Mesenchymal stem cell (in vitro differentiated cells and primary cell): Measurements from ENCODE around the gene CDCA3.

Experiments used
- DNase-seq: peaks from one replicate; pipeline ENCODE4 v3.0.0-alpha.2; 2013
- H2AFZ ChIP-seq: one replicate; pipeline ENCODE4 v1.6.1; 2013; ENCODE audit warnings: low read depth, mild to moderate bottlenecking, control low read depth, inconsistent platforms, low read length, moderate library complexity
- H2AK5ac ChIP-seq: 2 replicates; pipeline ENCODE4 v1.6.1; 2013; ENCODE audit warnings: low read length, moderate library complexity, mild to moderate bottlenecking, inconsistent platforms; ENCODE audit not compliant: severe bottlenecking
- H2BK120ac ChIP-seq: one replicate; pipeline ENCODE4 v1.6.1; 2013; ENCODE audit warnings: low read depth, mild to moderate bottlenecking, inconsistent platforms, low read length, moderate library complexity
- H2BK12ac ChIP-seq, 2 experiments: one replicate each; pipeline ENCODE4 v1.6.1; 2013; ENCODE audit warnings: inconsistent platforms in 2 of 2, low read length in 2 of 2, mild to moderate bottlenecking in 2 of 2, moderate library complexity in 2 of 2, control low read depth in 1 of 2
- H2BK15ac ChIP-seq: one replicate; pipeline ENCODE4 v1.6.1; 2013; ENCODE audit warnings: mild to moderate bottlenecking, low read depth, inconsistent platforms; ENCODE audit not compliant: poor library complexity, severe bottlenecking
- H2BK5ac ChIP-seq: 2 replicates; pipeline ENCODE4 v1.6.1; 2013; ENCODE audit warnings: low read depth, mild to moderate bottlenecking, low read length, control low read depth, inconsistent platforms; ENCODE audit not compliant: poor library complexity, severe bottlenecking
- H3K14ac ChIP-seq, 2 experiments: one replicate each; pipeline ENCODE4 v1.6.1; 2013; ENCODE audit warnings: inconsistent platforms in 2 of 2, low read length in 2 of 2, control low read depth in 1 of 2, mild to moderate bottlenecking in 1 of 2, moderate library complexity in 1 of 2
- H3K18ac ChIP-seq, 2 experiments: one replicate each; pipeline ENCODE4 v1.6.1; 2013; ENCODE audit warnings: inconsistent platforms in 2 of 2, low read length in 2 of 2, control low read depth in 1 of 2, low read depth in 1 of 2, mild to moderate bottlenecking in 1 of 2
- H3K23ac ChIP-seq, 2 experiments: one replicate each; pipeline ENCODE4 v1.6.1; 2013; ENCODE audit warnings: inconsistent platforms in 2 of 2, low read length in 2 of 2, mild to moderate bottlenecking in 2 of 2, moderate library complexity in 2 of 2, control low read depth in 1 of 2
- H3K27ac ChIP-seq: 2 replicates; pipeline ENCODE4 v1.5.1; 2013; ENCODE audit warnings: mild to moderate bottlenecking, moderate library complexity, low read length, control low read depth, inconsistent platforms; ENCODE audit not compliant: poor library complexity, severe bottlenecking
- H3K27me3 ChIP-seq, 2 experiments: 2 replicates each; pipeline versions ENCODE4 v1.6.1 to v1.7.0; 2013; ENCODE audit warnings: low read length in 2 of 2, mild to moderate bottlenecking in 2 of 2, moderate library complexity in 2 of 2, control low read depth in 1 of 2, inconsistent platforms in 1 of 2; ENCODE audit not compliant: control insufficient read depth in 1 of 2, insufficient read depth in 1 of 2
- H3K36me3 ChIP-seq, 2 experiments: 2 replicates each; pipeline versions ENCODE4 v1.6.1 to v1.7.0; 2013; ENCODE audit warnings: low read length in 2 of 2, control low read depth in 1 of 2, inconsistent platforms in 1 of 2, low read depth in 1 of 2, mild to moderate bottlenecking in 1 of 2; ENCODE audit not compliant: insufficient read depth in 2 of 2, control insufficient read depth in 1 of 2
- H3K4ac ChIP-seq, 2 experiments: one replicate each; pipeline ENCODE4 v1.6.1; 2013; ENCODE audit warnings: inconsistent platforms in 2 of 2, low read length in 2 of 2, mild to moderate bottlenecking in 2 of 2, moderate library complexity in 2 of 2, control low read depth in 1 of 2, low read depth in 1 of 2
- H3K4me1 ChIP-seq: 2 replicates; pipeline ENCODE4 v1.6.1; 2013; ENCODE audit warnings: low read depth, low read length, control low read depth; ENCODE audit not compliant: control insufficient read depth, insufficient read depth
- H3K4me2 ChIP-seq: 2 replicates; pipeline ENCODE4 v1.6.1; 2013; ENCODE audit warnings: low read length, mild to moderate bottlenecking, inconsistent platforms; ENCODE audit not compliant: poor library complexity, severe bottlenecking
- H3K4me3 ChIP-seq, 2 experiments: 2 replicates each; pipeline versions ENCODE4 v1.5.1 to v1.7.0; 2013; ENCODE audit warnings: low read length in 2 of 2, mild to moderate bottlenecking in 2 of 2, control low read depth in 1 of 2, low read depth in 1 of 2; ENCODE audit not compliant: insufficient read depth in 1 of 2
- H3K79me1 ChIP-seq: replicated peaks from 2 replicates; pipeline ENCODE4 v1.6.1; 2013; ENCODE audit warnings: mild to moderate bottlenecking, control low read depth, low read length, inconsistent platforms; ENCODE audit not compliant: poor library complexity, severe bottlenecking
- H3K9ac ChIP-seq: 2 replicates; pipeline ENCODE4 v1.7.0; 2013; ENCODE audit warnings: mild to moderate bottlenecking, low read length, moderate library complexity
- H3K9me3 ChIP-seq: 2 replicates; pipeline ENCODE4 v1.7.0; 2013; ENCODE audit warnings: mild to moderate bottlenecking, low read length; ENCODE audit not compliant: control insufficient read depth
- H4K8ac ChIP-seq: one replicate; pipeline ENCODE4 v1.6.1; 2013; ENCODE audit warnings: inconsistent platforms, mild to moderate bottlenecking, low read length, moderate library complexity
- H4K91ac ChIP-seq: one replicate; pipeline ENCODE4 v1.6.1; 2013; ENCODE audit warnings: mild to moderate bottlenecking, low read length, inconsistent platforms
- WGBS: methylation state at CpG from one replicate; pipeline ENCODE4 v1.1.7; 2013; ENCODE audit warnings: mixed read lengths; 5-methylcytosine and 5-hydroxymethylcytosine counted together

Gene CDCA3

DNA sequence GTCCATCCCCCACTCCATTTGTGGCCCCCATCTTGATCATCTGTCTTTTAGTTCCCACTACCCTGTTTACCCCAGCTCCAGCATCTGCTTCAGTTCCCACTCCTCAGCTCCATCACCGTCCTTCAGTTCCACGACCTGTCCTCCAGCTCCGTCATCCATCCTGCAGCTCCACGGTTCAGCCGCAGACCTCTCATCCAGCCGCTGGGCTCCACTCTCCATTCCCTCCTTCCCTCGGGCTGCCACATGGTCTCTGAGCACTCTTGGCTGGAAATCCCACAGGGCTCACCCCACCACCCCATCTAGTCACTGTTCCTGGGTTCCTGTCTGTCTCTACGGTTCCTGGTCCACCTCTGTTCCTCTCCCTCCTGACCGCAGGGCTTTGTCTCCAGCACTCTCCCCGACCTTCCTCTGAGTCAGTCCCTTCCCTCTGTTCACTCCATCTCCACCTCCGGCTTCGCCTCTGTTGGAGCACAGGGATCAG lies 26.1 kb downstream of the CDCA3 start:
- Histone ChIP-seq H3K27ac (no peak overlapping the region), H3K4me1 (peaks cover 52% of the 10 kb centered on the region), H3K18ac (peak overlapping the region; percentile 1 to 35), H2BK5ac (no peak overlapping the region), H2AFZ (no peak overlapping the region), H2BK120ac (no peak overlapping the region), H3K79me1 (peaks cover 18% of the 10 kb centered on the region), H2BK15ac (no peak overlapping the region), H3K9ac (peak overlapping the region; percentile 59), H3K27me3 (peaks cover 22 to 32% of the 10 kb centered on the region in 2 experiments), H2AK5ac (no peak overlapping the region), H3K14ac (no peak overlapping the region), H3K4me3 (peak overlapping the region in 1 of 2 experiments; percentile 72), H3K9me3 (no peaks in the 10 kb centered on the region), H3K36me3 (peaks cover 0 to 8% of the 10 kb centered on the region in 2 experiments), H2BK12ac (no peak overlapping the region), H3K4me2 (peak overlapping the region; percentile 4), H3K4ac (no peak overlapping the region), H3K23ac (no peak overlapping the region), H4K8ac (peak overlapping the region; percentile 4), H4K91ac (peak overlapping the region; percentile 0)
- 29% methylated on average over 12 of the region's 12 CpGs for WGBS
- DNase-seq: peak; percentile 60

DNA sequence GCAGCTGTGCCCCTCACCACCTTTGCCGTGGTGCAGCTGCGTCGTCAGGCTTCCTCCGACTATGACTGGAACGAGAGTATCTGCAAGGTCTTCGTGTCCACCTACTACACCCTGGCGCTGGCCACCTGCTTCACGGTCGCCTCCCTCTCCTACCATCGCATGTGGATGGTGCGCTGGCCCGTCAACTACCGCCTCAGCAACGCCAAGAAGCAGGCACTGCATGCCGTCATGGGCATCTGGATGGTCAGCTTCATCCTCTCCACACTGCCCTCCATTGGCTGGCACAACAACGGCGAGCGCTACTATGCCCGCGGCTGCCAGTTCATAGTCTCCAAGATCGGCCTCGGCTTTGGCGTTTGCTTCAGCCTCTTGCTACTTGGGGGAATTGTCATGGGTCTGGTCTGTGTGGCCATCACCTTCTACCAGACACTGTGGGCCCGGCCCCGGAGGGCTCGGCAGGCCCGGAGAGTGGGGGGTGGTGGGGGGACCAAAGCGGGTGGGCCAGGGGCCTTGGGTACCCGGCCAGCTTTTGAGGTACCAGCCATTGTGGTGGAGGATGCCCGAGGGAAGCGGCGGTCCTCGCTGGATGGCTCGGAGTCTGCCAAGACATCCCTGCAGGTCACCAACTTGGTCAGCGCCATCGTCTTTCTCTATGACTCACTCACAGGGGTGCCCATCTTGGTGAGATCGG lies 26.9 kb downstream of the CDCA3 start:
- no peak overlapping the region for H3K18ac ChIP-seq
- no peak overlapping the region for H2BK120ac ChIP-seq
- H3K4me3 ChIP-seq: no peak overlapping the region
- H4K91ac ChIP-seq: peak overlapping the region; percentile 3
- H2BK5ac ChIP-seq: no peak overlapping the region
- DNase-seq: no peak
- no peak overlapping the region for H4K8ac ChIP-seq
- H2BK15ac ChIP-seq: no peak overlapping the region
- H3K14ac ChIP-seq: peak overlapping the region in 1 of 2 experiments; percentile 47
- no peak overlapping the region for H2AK5ac ChIP-seq
- WGBS: 85% methylated on average over 37 of the region's 37 CpGs
- no peak overlapping the region for H3K4me2 ChIP-seq
- no peak overlapping the region for H3K4ac ChIP-seq
- peak overlapping the region in 1 of 2 experiments; percentile 43 for H3K23ac ChIP-seq
- no peak overlapping the region for H2BK12ac ChIP-seq
- H3K9me3 ChIP-seq: no peaks in the 10 kb centered on the region
- H3K79me1 ChIP-seq: peaks cover 15% of the 10 kb centered on the region
- H3K4me1 ChIP-seq: peaks cover 51% of the 10 kb centered on the region
- H3K27ac ChIP-seq: no peak overlapping the region
- peaks cover 22 to 39% of the 10 kb centered on the region in 2 experiments for H3K27me3 ChIP-seq
- no peak overlapping the region for H3K9ac ChIP-seq
- H2AFZ ChIP-seq: no peak overlapping the region
- H3K36me3 ChIP-seq: peaks cover 0 to 7% of the 10 kb centered on the region in 2 experiments

DNA sequence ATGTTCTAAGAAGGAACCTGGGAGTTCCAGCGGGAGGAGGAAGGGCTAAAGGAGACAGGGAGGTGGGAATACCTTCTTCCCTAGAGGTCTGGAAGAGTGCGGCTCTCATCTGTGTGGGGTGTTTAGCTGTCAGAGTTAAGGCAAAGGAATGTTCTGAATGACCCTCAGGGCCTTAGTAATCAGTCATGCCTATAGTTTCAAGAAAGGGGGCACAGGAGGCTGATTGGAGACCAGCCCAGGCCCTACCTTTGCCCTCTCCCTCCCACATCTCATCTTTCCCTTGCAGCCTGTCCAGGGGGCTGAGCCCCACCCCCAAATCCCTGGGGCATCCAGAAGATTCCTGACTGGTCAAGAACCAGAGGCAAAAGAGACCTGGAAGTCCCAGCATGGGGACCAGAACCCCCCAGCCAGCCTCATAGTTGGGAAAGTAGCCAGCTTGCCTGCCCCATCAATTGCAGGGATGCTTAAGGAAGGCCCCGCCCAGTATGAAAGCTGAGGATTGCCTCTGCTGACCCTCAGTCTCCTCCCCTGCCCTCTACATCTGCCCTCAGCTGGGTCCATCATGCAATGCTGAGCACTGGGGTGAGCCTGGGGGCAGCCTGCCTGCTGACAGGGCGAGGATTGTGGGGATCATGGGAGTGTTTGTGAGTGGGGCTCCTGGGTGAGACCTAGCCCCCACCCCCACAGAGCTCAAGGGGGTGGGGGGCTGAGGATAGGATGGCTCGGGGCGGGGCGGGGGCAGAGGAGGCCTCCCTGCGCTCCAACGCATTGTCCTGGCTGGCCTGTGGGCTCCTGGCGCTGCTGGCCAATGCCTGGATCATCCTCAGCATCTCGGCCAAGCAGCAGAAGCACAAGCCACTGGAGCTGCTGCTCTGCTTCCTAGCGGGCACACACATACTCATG lies 27.7 kb downstream of the CDCA3 start:
- no peak for DNase-seq
- no peak overlapping the region for H2AK5ac ChIP-seq
- peak overlapping the region in 1 of 2 experiments; percentile 45 for H2BK12ac ChIP-seq
- H4K91ac ChIP-seq: peak overlapping the region; percentile 3
- H3K14ac ChIP-seq: peak overlapping the region in 1 of 2 experiments; percentile 47
- H3K79me1 ChIP-seq: peaks cover 15% of the 10 kb centered on the region
- H3K4me2 ChIP-seq: no peak overlapping the region
- H4K8ac ChIP-seq: no peak overlapping the region
- H3K4me3 ChIP-seq: no peak overlapping the region
- no peak overlapping the region for H2BK5ac ChIP-seq
- H2AFZ ChIP-seq: no peak overlapping the region
- WGBS: 82% methylated on average over 10 of the region's 12 CpGs
- H3K9ac ChIP-seq: no peak overlapping the region
- no peak overlapping the region for H2BK15ac ChIP-seq
- peaks cover 22 to 45% of the 10 kb centered on the region in 2 experiments for H3K27me3 ChIP-seq
- H3K27ac ChIP-seq: no peak overlapping the region
- peaks cover 53% of the 10 kb centered on the region for H3K4me1 ChIP-seq
- H3K18ac ChIP-seq: no peak overlapping the region
- no peak overlapping the region for H3K4ac ChIP-seq
- no peaks in the 10 kb centered on the region for H3K9me3 ChIP-seq
- no peak overlapping the region for H2BK120ac ChIP-seq
- peak overlapping the region in 1 of 2 experiments; percentile 43 for H3K23ac ChIP-seq
- H3K36me3 ChIP-seq: peaks cover 0 to 7% of the 10 kb centered on the region in 2 experiments
